ENCODE measurements around the gene MAGI1. TPM values are rescaled to one million over a fixed set of nuclear protein-coding genes. Genes with fewer than 3 reads are reported as not detected.
A peak's percentile ranks its signal among the peaks of the same experiment; 100 is the strongest.

The MAGI1 gene
- total and polyA plus RNA-seq, 4 donors: 9.9 to 88.1 (median 24.6) TPM

DNA sequence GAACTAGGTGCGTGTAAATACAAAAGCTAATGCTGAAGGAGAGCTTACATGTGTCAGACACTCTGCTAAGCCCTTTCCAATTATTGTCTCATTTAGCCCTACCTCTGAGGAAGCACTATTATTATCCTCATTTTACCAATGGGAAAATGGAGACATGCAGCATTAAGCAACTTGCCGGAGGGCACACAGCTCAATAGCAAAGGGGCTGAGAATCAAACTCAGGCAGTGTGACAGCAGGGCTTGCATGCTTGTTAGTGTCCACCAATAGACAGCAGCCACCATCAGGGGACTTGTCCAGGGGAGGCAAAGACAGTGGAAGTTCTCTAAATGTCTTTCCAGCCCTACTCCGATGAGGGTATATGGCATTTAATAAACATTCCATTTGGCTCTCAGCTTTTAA lies 548.6 kb downstream of the MAGI1 start:
- WGBS, 2 donors: 93 to 99% methylated on average over 3 of the region's 3 CpGs
- no peak for ATAC-seq (ENCODE audit: insufficient read depth, low FRiP score)
- no peaks in the 10 kb centered on the region for H3K36me3 ChIP-seq (ENCODE audit: control insufficient read depth in 4 of 4, insufficient read depth in 4 of 4, low read length in 4 of 4)
- no peak overlapping the region for H3K9ac ChIP-seq (ENCODE audit: insufficient read depth in 1 of 2, low read length in 2 of 2)
- H3K4me1 ChIP-seq (ENCODE audit: control insufficient read depth in 5 of 5, insufficient read depth in 5 of 5, low read length in 5 of 5): peaks cover 0 to 27% (median 2%) of the 10 kb centered on the region in 5 donors
- DNase-seq: no peak
- H3K27ac ChIP-seq (ENCODE audit: low read depth in 1 of 2, low read length in 1 of 2): no peak overlapping the region
- no peaks in the 10 kb centered on the region for H3K9me3 ChIP-seq (ENCODE audit: control insufficient read depth in 4 of 4, insufficient read depth in 3 of 4, low read length in 3 of 4)
- TF ChIP-seq, protein P1, sequence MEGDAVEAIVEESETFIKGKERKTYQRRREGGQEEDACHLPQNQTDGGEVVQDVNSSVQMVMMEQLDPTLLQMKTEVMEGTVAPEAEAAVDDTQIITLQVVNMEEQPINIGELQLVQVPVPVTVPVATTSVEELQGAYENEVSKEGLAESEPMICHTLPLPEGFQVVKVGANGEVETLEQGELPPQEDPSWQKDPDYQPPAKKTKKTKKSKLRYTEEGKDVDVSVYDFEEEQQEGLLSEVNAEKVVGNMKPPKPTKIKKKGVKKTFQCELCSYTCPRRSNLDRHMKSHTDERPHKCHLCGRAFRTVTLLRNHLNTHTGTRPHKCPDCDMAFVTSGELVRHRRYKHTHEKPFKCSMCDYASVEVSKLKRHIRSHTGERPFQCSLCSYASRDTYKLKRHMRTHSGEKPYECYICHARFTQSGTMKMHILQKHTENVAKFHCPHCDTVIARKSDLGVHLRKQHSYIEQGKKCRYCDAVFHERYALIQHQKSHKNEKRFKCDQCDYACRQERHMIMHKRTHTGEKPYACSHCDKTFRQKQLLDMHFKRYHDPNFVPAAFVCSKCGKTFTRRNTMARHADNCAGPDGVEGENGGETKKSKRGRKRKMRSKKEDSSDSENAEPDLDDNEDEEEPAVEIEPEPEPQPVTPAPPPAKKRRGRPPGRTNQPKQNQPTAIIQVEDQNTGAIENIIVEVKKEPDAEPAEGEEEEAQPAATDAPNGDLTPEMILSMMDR (IDR thresholded peaks at IDR 0.05; ENCODE audit: control extremely low read depth, extremely low read depth): no peak
- no peak overlapping the region for H3K4me3 ChIP-seq
- no peaks in the 10 kb centered on the region for H3K27me3 ChIP-seq (ENCODE audit: control insufficient read depth in 3 of 3, insufficient read depth in 3 of 3, low read length in 2 of 3)

DNA sequence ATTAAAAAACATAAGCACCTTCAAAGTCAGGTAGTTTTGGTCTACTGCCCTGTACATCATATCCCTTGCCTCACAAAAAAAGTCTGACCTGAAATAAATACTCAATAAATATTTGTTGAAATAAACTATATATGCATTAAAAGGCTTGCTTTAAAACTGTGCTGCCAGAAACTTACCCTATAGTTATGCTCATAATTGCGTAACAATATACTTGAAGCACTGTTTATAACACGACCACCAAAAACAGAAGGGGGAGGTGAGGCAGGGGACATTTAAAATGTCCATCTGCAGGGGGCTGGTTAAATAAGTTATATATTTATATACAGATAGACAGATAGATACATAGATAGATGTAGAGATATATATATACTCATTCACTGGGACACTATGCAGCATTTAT lies 549.5 kb downstream of the MAGI1 start:
- no peak for ATAC-seq (ENCODE audit: insufficient read depth, low FRiP score)
- 91% methylated on average over 2 of the region's 2 CpGs for whole genome bisulfite sequencing, 2 donors
- Histone ChIP-seq H3K27me3 (ENCODE audit: control insufficient read depth in 3 of 3, insufficient read depth in 3 of 3, low read length in 2 of 3) (no peaks in the 10 kb centered on the region), H3K9me3 (ENCODE audit: control insufficient read depth in 4 of 4, insufficient read depth in 3 of 4, low read length in 3 of 4) (no peaks in the 10 kb centered on the region), H3K4me3 (no peak overlapping the region), H3K36me3 (ENCODE audit: control insufficient read depth in 4 of 4, insufficient read depth in 4 of 4, low read length in 4 of 4) (no peaks in the 10 kb centered on the region), H3K9ac (ENCODE audit: insufficient read depth in 1 of 2, low read length in 2 of 2) (no peak overlapping the region), H3K4me1 (ENCODE audit: control insufficient read depth in 5 of 5, insufficient read depth in 5 of 5, low read length in 5 of 5) (peaks cover 0 to 34% (median 6%) of the 10 kb centered on the region in 5 donors), H3K27ac (ENCODE audit: low read depth in 1 of 2, low read length in 1 of 2) (no peak overlapping the region)
- TF ChIP-seq, protein P1 (IDR thresholded peaks at IDR 0.05; ENCODE audit: control extremely low read depth, extremely low read depth): no peak
- no peak for DNase-seq

GRCh38 chr3:65485826-65486469 lies 552.8 kb downstream of the MAGI1 start:
- no peaks in the 10 kb centered on the region for H3K27me3 ChIP-seq (ENCODE audit: control insufficient read depth in 3 of 3, insufficient read depth in 3 of 3, low read length in 2 of 3)
- H3K9me3 ChIP-seq (ENCODE audit: control insufficient read depth in 4 of 4, insufficient read depth in 3 of 4, low read length in 3 of 4): no peaks in the 10 kb centered on the region
- 62 to 77% methylated on average over 3 of the region's 3 CpGs for WGBS, 2 donors
- TF ChIP-seq, protein P1 (IDR thresholded peaks at IDR 0.05; ENCODE audit: control extremely low read depth, extremely low read depth): no peak
- H3K27ac ChIP-seq (ENCODE audit: low read depth in 1 of 2, low read length in 1 of 2): peak overlapping the region in 1 of 2 donors; percentile 74
- ATAC-seq (ENCODE audit: insufficient read depth, low FRiP score) (no peak), DNase-seq (peak in 1 of 3 donors; percentile 61)
- H3K36me3 ChIP-seq (ENCODE audit: control insufficient read depth in 4 of 4, insufficient read depth in 4 of 4, low read length in 4 of 4): no peaks in the 10 kb centered on the region
- H3K4me1 ChIP-seq (ENCODE audit: control insufficient read depth in 5 of 5, insufficient read depth in 5 of 5, low read length in 5 of 5): peaks cover 2 to 42% (median 11%) of the 10 kb centered on the region in 5 donors
- H3K9ac ChIP-seq (ENCODE audit: insufficient read depth in 1 of 2, low read length in 2 of 2): no peak overlapping the region
- H3K4me3 ChIP-seq: no peak overlapping the region

DNA sequence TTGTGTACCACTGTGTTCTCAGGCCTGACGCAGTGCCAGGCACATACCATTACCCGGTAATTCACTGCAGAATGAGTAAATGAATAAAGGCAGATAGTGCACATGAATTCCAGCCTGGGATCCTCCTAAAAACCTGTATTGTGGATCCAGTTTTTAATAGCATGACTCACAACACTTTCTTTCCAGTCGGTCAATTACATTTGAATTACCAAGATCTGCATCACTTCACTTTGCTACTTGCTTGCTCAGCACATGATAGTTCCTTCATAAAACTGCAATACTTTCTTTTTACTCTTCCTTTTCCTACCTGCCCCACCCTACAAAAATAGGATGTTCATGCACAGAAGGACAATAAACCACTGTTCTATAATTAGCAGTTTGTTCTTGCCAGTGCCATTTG lies 553.8 kb downstream of the MAGI1 start:
- Histone ChIP-seq H3K36me3 (ENCODE audit: control insufficient read depth in 4 of 4, insufficient read depth in 4 of 4, low read length in 4 of 4) (no peaks in the 10 kb centered on the region), H3K27ac (ENCODE audit: low read depth in 1 of 2, low read length in 1 of 2) (peak overlapping the region in 1 of 2 donors; percentile 74), H3K9me3 (ENCODE audit: control insufficient read depth in 4 of 4, insufficient read depth in 3 of 4, low read length in 3 of 4) (no peaks in the 10 kb centered on the region), H3K9ac (ENCODE audit: insufficient read depth in 1 of 2, low read length in 2 of 2) (no peak overlapping the region), H3K4me3 (no peak overlapping the region), H3K27me3 (ENCODE audit: control insufficient read depth in 3 of 3, insufficient read depth in 3 of 3, low read length in 2 of 3) (no peaks in the 10 kb centered on the region), H3K4me1 (ENCODE audit: control insufficient read depth in 5 of 5, insufficient read depth in 5 of 5, low read length in 5 of 5) (peaks cover 3 to 42% (median 11%) of the 10 kb centered on the region in 5 donors)
- WGBS, 2 donors: 54 to 59% methylated on average over 3 of the region's 3 CpGs
- no peak for ATAC-seq (ENCODE audit: insufficient read depth, low FRiP score)
- TF ChIP-seq, protein P1 (IDR thresholded peaks at IDR 0.05; ENCODE audit: control extremely low read depth, extremely low read depth): no peak
- DNase-seq: no peak

Data from lung (tissue), 12 donors.